Transverse colon (tissue), 4 donors: ENCODE results near the gene SCNN1A.

Experiments
- CTCF ChIP-seq, 5 experiments: fragments of 200-600 bp in 3 of 5; fragments of 450-650 bp in 2 of 5; sonication (generic) in 3 of 5; IDR thresholded peaks; 1 replicate in 2 of 5; 2 replicates in 3 of 5; pipeline ENCODE4 v1.5.1; 2016 to 2017; ENCODE audit warnings: antibody characterized with exemption in 5 of 5, inconsistent platforms in 3 of 5, mild to moderate bottlenecking in 2 of 5, moderate library complexity in 1 of 5
- EP300 ChIP-seq: sonication (generic); formaldehyde crosslinking; IDR thresholded peaks from one replicate; pipeline ENCODE4 v1.6.1; 2017; ENCODE audit warnings: antibody characterized with exemption, low read depth
- POLR2A ChIP-seq: fragments of 450-650 bp; IDR thresholded peaks from one replicate; pipeline ENCODE4 v1.6.1; 2016; ENCODE audit warnings: antibody characterized with exemption, mild to moderate bottlenecking, moderate library complexity
- POLR2AphosphoS5 ChIP-seq, 3 donors: sonication (generic); formaldehyde crosslinking; IDR thresholded peaks; one replicate each; pipeline ENCODE4 v1.6.1; 2016; ENCODE audit warnings: antibody characterized with exemption in 3 of 3

GRCh38 chr12:6358881-6359280, 16.5 kb downstream of the SCNN1A start:
- TF ChIP-seq CTCF (IDR thresholded peaks at IDR 0.05) = no peak
- no peak for TF ChIP-seq EP300
- no peak for TF ChIP-seq POLR2A
- no peak for TF ChIP-seq POLR2AphosphoS5 (IDR thresholded peaks at IDR 0.05)
